Mesenchymal stem cell (in vitro differentiated cells and primary cell): Measurements from ENCODE around the gene EMP2.

ENCODE experiments used
- DNase-seq: peaks from one replicate; pipeline ENCODE4 v3.0.0-alpha.2; 2013
- H2AFZ ChIP-seq: one replicate; pipeline ENCODE4 v1.6.1; 2013; ENCODE audit warnings: low read depth, mild to moderate bottlenecking, control low read depth, inconsistent platforms, low read length, moderate library complexity
- H2AK5ac ChIP-seq: 2 replicates; pipeline ENCODE4 v1.6.1; 2013; ENCODE audit warnings: low read length, moderate library complexity, mild to moderate bottlenecking, inconsistent platforms; ENCODE audit not compliant: severe bottlenecking
- H2BK120ac ChIP-seq: one replicate; pipeline ENCODE4 v1.6.1; 2013; ENCODE audit warnings: low read depth, mild to moderate bottlenecking, inconsistent platforms, low read length, moderate library complexity
- H2BK12ac ChIP-seq, 2 experiments: one replicate each; pipeline ENCODE4 v1.6.1; 2013; ENCODE audit warnings: inconsistent platforms in 2 of 2, low read length in 2 of 2, mild to moderate bottlenecking in 2 of 2, moderate library complexity in 2 of 2, control low read depth in 1 of 2
- H2BK15ac ChIP-seq: one replicate; pipeline ENCODE4 v1.6.1; 2013; ENCODE audit warnings: mild to moderate bottlenecking, low read depth, inconsistent platforms; ENCODE audit not compliant: poor library complexity, severe bottlenecking
- H2BK5ac ChIP-seq: 2 replicates; pipeline ENCODE4 v1.6.1; 2013; ENCODE audit warnings: low read depth, mild to moderate bottlenecking, low read length, control low read depth, inconsistent platforms; ENCODE audit not compliant: poor library complexity, severe bottlenecking
- H3K14ac ChIP-seq, 2 experiments: one replicate each; pipeline ENCODE4 v1.6.1; 2013; ENCODE audit warnings: inconsistent platforms in 2 of 2, low read length in 2 of 2, control low read depth in 1 of 2, mild to moderate bottlenecking in 1 of 2, moderate library complexity in 1 of 2
- H3K18ac ChIP-seq, 2 experiments: one replicate each; pipeline ENCODE4 v1.6.1; 2013; ENCODE audit warnings: inconsistent platforms in 2 of 2, low read length in 2 of 2, control low read depth in 1 of 2, low read depth in 1 of 2, mild to moderate bottlenecking in 1 of 2
- H3K23ac ChIP-seq, 2 experiments: one replicate each; pipeline ENCODE4 v1.6.1; 2013; ENCODE audit warnings: inconsistent platforms in 2 of 2, low read length in 2 of 2, mild to moderate bottlenecking in 2 of 2, moderate library complexity in 2 of 2, control low read depth in 1 of 2
- H3K27ac ChIP-seq: 2 replicates; pipeline ENCODE4 v1.5.1; 2013; ENCODE audit warnings: mild to moderate bottlenecking, moderate library complexity, low read length, control low read depth, inconsistent platforms; ENCODE audit not compliant: poor library complexity, severe bottlenecking
- H3K27me3 ChIP-seq, 2 experiments: 2 replicates each; pipeline versions ENCODE4 v1.6.1 to v1.7.0; 2013; ENCODE audit warnings: low read length in 2 of 2, mild to moderate bottlenecking in 2 of 2, moderate library complexity in 2 of 2, control low read depth in 1 of 2, inconsistent platforms in 1 of 2; ENCODE audit not compliant: control insufficient read depth in 1 of 2, insufficient read depth in 1 of 2
- H3K36me3 ChIP-seq, 2 experiments: 2 replicates each; pipeline versions ENCODE4 v1.6.1 to v1.7.0; 2013; ENCODE audit warnings: low read length in 2 of 2, control low read depth in 1 of 2, inconsistent platforms in 1 of 2, low read depth in 1 of 2, mild to moderate bottlenecking in 1 of 2; ENCODE audit not compliant: insufficient read depth in 2 of 2, control insufficient read depth in 1 of 2
- H3K4ac ChIP-seq, 2 experiments: one replicate each; pipeline ENCODE4 v1.6.1; 2013; ENCODE audit warnings: inconsistent platforms in 2 of 2, low read length in 2 of 2, mild to moderate bottlenecking in 2 of 2, moderate library complexity in 2 of 2, control low read depth in 1 of 2, low read depth in 1 of 2
- H3K4me1 ChIP-seq: 2 replicates; pipeline ENCODE4 v1.6.1; 2013; ENCODE audit warnings: low read depth, low read length, control low read depth; ENCODE audit not compliant: control insufficient read depth, insufficient read depth
- H3K4me2 ChIP-seq: 2 replicates; pipeline ENCODE4 v1.6.1; 2013; ENCODE audit warnings: low read length, mild to moderate bottlenecking, inconsistent platforms; ENCODE audit not compliant: poor library complexity, severe bottlenecking
- H3K4me3 ChIP-seq, 2 experiments: 2 replicates each; pipeline versions ENCODE4 v1.5.1 to v1.7.0; 2013; ENCODE audit warnings: low read length in 2 of 2, mild to moderate bottlenecking in 2 of 2, control low read depth in 1 of 2, low read depth in 1 of 2; ENCODE audit not compliant: insufficient read depth in 1 of 2
- H3K79me1 ChIP-seq: replicated peaks from 2 replicates; pipeline ENCODE4 v1.6.1; 2013; ENCODE audit warnings: mild to moderate bottlenecking, control low read depth, low read length, inconsistent platforms; ENCODE audit not compliant: poor library complexity, severe bottlenecking
- H3K9ac ChIP-seq: 2 replicates; pipeline ENCODE4 v1.7.0; 2013; ENCODE audit warnings: mild to moderate bottlenecking, low read length, moderate library complexity
- H3K9me3 ChIP-seq: 2 replicates; pipeline ENCODE4 v1.7.0; 2013; ENCODE audit warnings: mild to moderate bottlenecking, low read length; ENCODE audit not compliant: control insufficient read depth
- H4K8ac ChIP-seq: one replicate; pipeline ENCODE4 v1.6.1; 2013; ENCODE audit warnings: inconsistent platforms, mild to moderate bottlenecking, low read length, moderate library complexity
- H4K91ac ChIP-seq: one replicate; pipeline ENCODE4 v1.6.1; 2013; ENCODE audit warnings: mild to moderate bottlenecking, low read length, inconsistent platforms
- WGBS: methylation state at CpG from one replicate; pipeline ENCODE4 v1.1.7; 2013; ENCODE audit warnings: mixed read lengths; 5-methylcytosine and 5-hydroxymethylcytosine counted together

EMP2 gene

GRCh38 chr16:10569621-10570020, 10.8 kb downstream of the EMP2 start:
- DNase-seq = peak; percentile 66
- H2BK12ac ChIP-seq = peak overlapping the region in 1 of 2 experiments; percentile 59
- H3K9ac ChIP-seq = no peak overlapping the region
- no peak overlapping the region for H2BK120ac ChIP-seq
- WGBS = 35% methylated on average over 8 of the region's 8 CpGs
- H3K27me3 ChIP-seq = no peaks in the 10 kb centered on the region
- H3K36me3 ChIP-seq = no peaks in the 10 kb centered on the region
- peak overlapping the region; percentile 5 for H2AFZ ChIP-seq
- no peaks in the 10 kb centered on the region for H3K9me3 ChIP-seq
- no peak overlapping the region for H3K4me2 ChIP-seq
- H3K4ac ChIP-seq = no peak overlapping the region
- peaks cover 3% of the 10 kb centered on the region for H3K4me1 ChIP-seq
- peak overlapping the region in 1 of 2 experiments; percentile 34 for H3K18ac ChIP-seq
- no peak overlapping the region for H4K8ac ChIP-seq
- no peak overlapping the region for H2AK5ac ChIP-seq
- H3K14ac ChIP-seq = peak overlapping the region in 1 of 2 experiments; percentile 91
- no peak overlapping the region for H3K4me3 ChIP-seq
- no peak overlapping the region for H3K27ac ChIP-seq
- no peak overlapping the region for H2BK15ac ChIP-seq
- no peak overlapping the region for H2BK5ac ChIP-seq
- H4K91ac ChIP-seq = no peak overlapping the region
- peaks cover 1% of the 10 kb centered on the region for H3K79me1 ChIP-seq
- no peak overlapping the region for H3K23ac ChIP-seq

- Histone ChIP-seq H3K27ac (no peak overlapping the region), H3K9me3 (no peaks in the 10 kb centered on the region), H4K8ac (no peak overlapping the region), H3K36me3 (no peaks in the 10 kb centered on the region), H3K18ac (no peak overlapping the region), H3K23ac (no peak overlapping the region), H2AFZ (no peak overlapping the region), H2BK15ac (no peak overlapping the region), H3K9ac (no peak overlapping the region), H2BK120ac (no peak overlapping the region), H2BK12ac (no peak overlapping the region), H3K14ac (no peak overlapping the region), H3K27me3 (no peaks in the 10 kb centered on the region), H2AK5ac (no peak overlapping the region), H3K4me1 (peaks cover 3% of the 10 kb centered on the region), H3K79me1 (peaks cover 2% of the 10 kb centered on the region), H3K4me3 (no peak overlapping the region), H3K4ac (no peak overlapping the region), H2BK5ac (no peak overlapping the region), H4K91ac (no peak overlapping the region), H3K4me2 (no peak overlapping the region)
- no peak for DNase-seq
- WGBS = 95% methylated on average over 6 of the region's 6 CpGs
These were observed 13.8 kb downstream of the EMP2 start for GRCh38 chr16:10566613-10567012.

- no peak overlapping the region for H2BK120ac ChIP-seq
These were observed 15.2 kb downstream of the EMP2 start for GRCh38 chr16:10565167-10565566.

GRCh38 chr16:10564591-10564990, 15.8 kb downstream of the EMP2 start:
- Histone ChIP-seq H3K9me3 (no peaks in the 10 kb centered on the region), H2BK120ac (no peak overlapping the region), H3K4ac (no peak overlapping the region), H3K79me1 (peaks cover 2% of the 10 kb centered on the region), H3K4me1 (peaks cover under 1% of the 10 kb centered on the region), H3K14ac (no peak overlapping the region), H3K36me3 (no peaks in the 10 kb centered on the region), H2BK5ac (no peak overlapping the region), H2BK15ac (no peak overlapping the region), H2AFZ (no peak overlapping the region), H3K4me2 (no peak overlapping the region), H2BK12ac (no peak overlapping the region), H3K27me3 (no peaks in the 10 kb centered on the region), H4K8ac (no peak overlapping the region), H3K18ac (no peak overlapping the region), H2AK5ac (no peak overlapping the region), H4K91ac (no peak overlapping the region), H3K27ac (no peak overlapping the region), H3K4me3 (no peak overlapping the region), H3K9ac (no peak overlapping the region), H3K23ac (no peak overlapping the region)
- 90% methylated on average over 5 of the region's 5 CpGs for WGBS
- no peak for DNase-seq

More at GRCh38 chr16:10565167-10565566, 15.2 kb downstream of the EMP2 start:
- DNase-seq = no peak
- Histone ChIP-seq H3K27me3 (no peaks in the 10 kb centered on the region), H3K4me2 (no peak overlapping the region), H2BK15ac (no peak overlapping the region), H3K14ac (no peak overlapping the region), H3K9me3 (no peaks in the 10 kb centered on the region), H3K4me1 (peaks cover 3% of the 10 kb centered on the region), H3K36me3 (no peaks in the 10 kb centered on the region), H3K4me3 (no peak overlapping the region), H3K18ac (no peak overlapping the region), H2AFZ (no peak overlapping the region), H2BK5ac (no peak overlapping the region), H3K27ac (no peak overlapping the region), H4K8ac (no peak overlapping the region), H4K91ac (no peak overlapping the region), H2BK12ac (no peak overlapping the region), H3K9ac (no peak overlapping the region), H3K4ac (no peak overlapping the region), H3K23ac (no peak overlapping the region), H3K79me1 (peaks cover 2% of the 10 kb centered on the region), H2AK5ac (no peak overlapping the region)
- WGBS = 94% methylated on average over 5 of the region's 5 CpGs
